Astrocyte of the spinal cord (primary cell): ENCODE results near the gene CNNM2.

Experiments
- DNase-seq: peaks from one replicate; pipeline ENCODE4 v3.0.0; 2011; ENCODE audit warnings: low read depth, low spot score
- H3K4me3 ChIP-seq: 2 replicates; pipeline ENCODE4 v1.5.1; 2011; ENCODE audit warnings: low read depth, mild to moderate bottlenecking, low read length, moderate library complexity
- in situ Hi-C: cut with HindIII; loops from 2 replicates; pipeline ENCODE4 v1.10.0; 2017; ENCODE audit warnings: low sequenced_read_pairs
- TF ChIP-seq, protein P1 (sequence below): IDR thresholded peaks from 2 replicates; pipeline ENCODE4 v1.5.1; 2012; ENCODE audit warnings: low read depth, mild to moderate bottlenecking, low read length, inconsistent platforms

CNNM2 gene

DNA sequence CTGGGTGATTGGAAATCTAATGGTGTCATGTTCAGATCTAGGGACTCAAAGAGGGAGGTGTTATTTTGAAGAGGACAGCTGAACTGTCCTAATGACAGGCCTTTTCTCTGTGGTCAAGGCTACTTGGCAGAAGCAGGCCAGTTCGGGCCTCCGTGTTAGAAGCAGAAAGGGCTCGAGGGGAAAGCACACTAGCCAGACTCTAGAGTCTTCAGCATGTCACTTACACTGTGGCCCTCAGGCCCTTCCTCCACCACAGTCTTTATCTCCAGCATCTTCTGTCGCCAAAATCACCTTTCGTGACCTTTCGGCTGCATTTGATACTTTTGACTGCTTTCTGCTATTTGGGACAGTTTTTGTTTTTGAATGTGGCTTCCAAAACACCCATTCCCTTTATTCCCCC, 123.3 kb downstream of the CNNM2 start:
- no peak for DNase-seq
- in situ Hi-C loops = no loop called here
- H3K4me3 ChIP-seq = no peak overlapping the region
- TF ChIP-seq, protein P1, sequence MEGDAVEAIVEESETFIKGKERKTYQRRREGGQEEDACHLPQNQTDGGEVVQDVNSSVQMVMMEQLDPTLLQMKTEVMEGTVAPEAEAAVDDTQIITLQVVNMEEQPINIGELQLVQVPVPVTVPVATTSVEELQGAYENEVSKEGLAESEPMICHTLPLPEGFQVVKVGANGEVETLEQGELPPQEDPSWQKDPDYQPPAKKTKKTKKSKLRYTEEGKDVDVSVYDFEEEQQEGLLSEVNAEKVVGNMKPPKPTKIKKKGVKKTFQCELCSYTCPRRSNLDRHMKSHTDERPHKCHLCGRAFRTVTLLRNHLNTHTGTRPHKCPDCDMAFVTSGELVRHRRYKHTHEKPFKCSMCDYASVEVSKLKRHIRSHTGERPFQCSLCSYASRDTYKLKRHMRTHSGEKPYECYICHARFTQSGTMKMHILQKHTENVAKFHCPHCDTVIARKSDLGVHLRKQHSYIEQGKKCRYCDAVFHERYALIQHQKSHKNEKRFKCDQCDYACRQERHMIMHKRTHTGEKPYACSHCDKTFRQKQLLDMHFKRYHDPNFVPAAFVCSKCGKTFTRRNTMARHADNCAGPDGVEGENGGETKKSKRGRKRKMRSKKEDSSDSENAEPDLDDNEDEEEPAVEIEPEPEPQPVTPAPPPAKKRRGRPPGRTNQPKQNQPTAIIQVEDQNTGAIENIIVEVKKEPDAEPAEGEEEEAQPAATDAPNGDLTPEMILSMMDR = no peak

DNA sequence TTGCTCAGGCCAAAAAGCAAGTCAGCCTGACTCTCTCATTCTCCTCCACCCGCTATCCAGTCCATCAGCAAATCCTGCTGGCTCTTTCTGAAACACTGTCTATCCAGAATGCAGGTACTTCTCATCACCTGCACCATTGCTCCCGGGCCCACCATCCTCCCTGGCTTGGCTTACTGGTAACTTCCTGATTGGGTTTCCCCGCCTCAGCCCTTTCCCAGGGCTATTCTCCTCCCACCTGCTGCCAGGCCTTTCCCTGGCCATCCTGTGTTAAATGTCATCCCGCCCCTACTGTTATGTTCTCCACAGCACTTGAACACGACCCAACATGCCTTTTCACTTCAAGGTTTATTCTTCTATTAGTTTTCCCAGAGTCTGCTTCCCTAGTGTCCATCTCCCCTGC, 124.0 kb downstream of the CNNM2 start:
- TF ChIP-seq, protein P1 = no peak
- in situ Hi-C loops = no loop called here
- H3K4me3 ChIP-seq = no peak overlapping the region
- no peak for DNase-seq

DNA sequence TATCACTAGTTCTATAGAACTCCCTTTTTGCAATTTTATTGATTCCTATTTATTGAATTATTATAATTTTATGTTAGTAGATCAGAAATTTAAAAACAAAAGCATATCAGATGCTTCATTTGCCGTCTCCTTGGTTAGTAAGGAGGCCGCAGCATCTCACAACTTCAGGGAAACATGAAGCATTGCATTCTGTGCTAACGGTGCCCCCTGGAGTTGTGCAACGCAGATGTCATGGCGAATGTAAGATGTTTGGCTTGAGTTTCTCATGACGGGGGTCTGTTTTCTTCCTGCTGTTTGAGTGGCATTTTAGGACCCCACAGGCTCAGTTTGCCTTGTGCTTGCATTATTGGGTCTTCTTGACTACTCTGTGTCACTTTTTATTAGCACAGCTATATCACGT, 124.8 kb downstream of the CNNM2 start:
- in situ Hi-C loops = no loop called here
- DNase-seq = no peak
- no peak overlapping the region for H3K4me3 ChIP-seq
- TF ChIP-seq, protein P1 = no peak

DNA sequence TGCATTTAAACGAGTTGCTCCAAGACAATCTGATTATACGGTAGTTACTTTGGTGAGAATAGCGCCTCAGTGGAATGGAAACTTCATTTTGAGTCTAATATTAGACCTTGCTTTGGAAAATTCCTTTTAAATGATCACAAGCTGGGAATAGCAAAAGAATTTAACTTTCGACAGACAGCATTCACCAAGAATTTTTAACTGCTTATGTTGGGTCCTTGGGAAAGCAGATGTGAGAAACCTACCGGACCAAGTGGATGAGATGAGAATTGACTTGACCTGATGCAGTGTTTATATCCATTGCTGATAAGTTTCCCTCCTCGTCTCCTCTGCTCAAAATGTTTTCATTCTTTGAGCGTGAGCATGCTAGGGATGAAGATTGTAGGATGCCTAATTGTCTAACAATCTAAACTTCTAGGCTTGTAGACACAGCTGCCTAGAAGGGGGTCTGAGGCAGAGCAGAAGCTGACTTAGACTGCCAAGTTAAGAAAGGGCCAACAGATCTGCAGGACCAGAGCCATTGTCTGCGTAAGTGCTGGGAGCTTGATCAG, 126.9 kb downstream of the CNNM2 start:
- in situ Hi-C loops = no loop called here
- H3K4me3 ChIP-seq = no peak overlapping the region
- peak; percentile 58 for DNase-seq
- TF ChIP-seq, protein P1 = no peak

DNA sequence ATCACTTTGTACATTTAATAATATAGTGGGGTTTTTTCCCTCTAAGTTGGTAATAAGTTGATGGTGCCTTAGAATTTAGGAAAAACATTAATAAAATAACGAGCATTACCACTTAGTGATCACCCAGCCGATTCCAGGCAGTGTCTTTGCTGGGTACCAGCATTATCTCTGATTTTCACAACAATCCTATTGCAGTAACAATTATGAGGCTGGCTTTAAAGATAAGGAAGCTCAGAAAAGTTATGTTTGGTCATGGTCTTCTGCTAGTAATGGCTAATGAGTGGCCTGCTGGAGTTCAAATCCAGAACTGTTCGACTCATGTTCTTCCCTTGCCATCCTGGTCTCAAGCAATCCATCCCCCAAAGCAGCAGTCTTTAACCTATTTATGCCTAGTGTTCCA, 127.9 kb downstream of the CNNM2 start:
- TF ChIP-seq, protein P1 = no peak
- H3K4me3 ChIP-seq = no peak overlapping the region
- no peak for DNase-seq
- in situ Hi-C loops = no loop called here

DNA sequence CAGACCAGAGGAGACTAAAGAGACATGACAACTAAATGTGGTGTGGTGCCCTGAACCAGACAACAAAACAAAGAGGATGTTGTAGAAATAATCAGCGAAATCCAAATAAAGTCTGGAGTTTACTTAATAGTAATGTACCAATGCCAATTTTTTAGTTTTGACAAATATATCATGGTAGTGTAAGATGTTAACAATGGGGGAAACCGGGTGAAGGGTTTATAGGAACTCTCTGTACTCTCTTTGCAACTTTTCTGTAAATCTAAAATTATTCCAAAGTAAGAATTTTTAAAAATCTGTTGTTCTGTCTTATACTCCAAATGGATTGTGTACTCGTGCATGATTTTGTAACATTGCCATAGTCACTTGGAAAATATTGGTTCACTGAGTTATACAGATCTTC, 129.3 kb downstream of the CNNM2 start:
- TF ChIP-seq, protein P1 = no peak
- no peak overlapping the region for H3K4me3 ChIP-seq
- in situ Hi-C loops = no loop called here
- DNase-seq = no peak

DNA sequence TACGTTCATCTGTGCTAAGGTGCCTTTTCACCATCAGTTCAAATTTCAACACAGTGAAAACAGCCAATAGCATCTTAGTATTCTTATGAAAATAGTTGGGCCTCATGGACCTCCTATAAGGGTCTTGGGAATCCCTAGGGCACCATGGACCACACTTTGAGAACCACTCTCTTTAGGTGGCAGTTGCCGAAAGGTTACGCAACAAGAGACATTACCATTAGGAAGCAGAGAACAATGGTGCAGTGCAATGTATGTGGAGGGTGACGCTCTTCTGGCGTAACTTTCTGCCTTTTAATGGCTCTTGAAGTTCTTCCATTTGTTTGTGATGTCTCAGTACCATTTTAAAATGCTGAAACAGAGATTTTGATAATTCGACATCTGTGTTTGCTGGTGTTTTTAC, 131.1 kb downstream of the CNNM2 start:
- no peak for DNase-seq
- no peak overlapping the region for H3K4me3 ChIP-seq
- in situ Hi-C loops = no loop called here
- TF ChIP-seq, protein P1 = no peak
